Keratinocyte (primary cell): ENCODE results near the gene KXD1. TPM values are rescaled to one million over a fixed set of nuclear protein-coding genes. Genes with fewer than 3 reads are reported as not detected.

Source experiments
- DNase-seq: peaks from one replicate; pipeline ENCODE4 v3.0.0-alpha.2; 2011; ENCODE audit warnings: low read depth, missing footprints, low spot score
- FAIRE-seq: peaks from 2 replicates; lab custom pipeline; 2011; peaks lifted over from hg19 to GRCh38; lab: Jason Lieb, UNC
- H2AFZ ChIP-seq: 2 replicates; pipeline ENCODE4 v1.6.0; 2012; ENCODE audit warnings: low read length, control low read depth, inconsistent platforms; ENCODE audit not compliant: control insufficient read depth
- H3K27ac ChIP-seq: 2 replicates; pipeline ENCODE4 v1.5.1; 2011; ENCODE audit warnings: low read length; ENCODE audit not compliant: control insufficient read depth, insufficient read depth
- H3K27me3 ChIP-seq: 3 replicates; pipeline ENCODE4 v1.6.0; 2011; ENCODE audit warnings: low read length; ENCODE audit not compliant: control insufficient read depth, insufficient read depth; ENCODE audit errors: extremely low read depth
- H3K36me3 ChIP-seq, 2 experiments: 2 replicates in 1 of 2; 3 replicates in 1 of 2; pipeline ENCODE4 v1.5.1; 2011; ENCODE audit warnings: low read length in 2 of 2, mild to moderate bottlenecking in 1 of 2; ENCODE audit not compliant: control insufficient read depth in 2 of 2, insufficient read depth in 2 of 2; ENCODE audit errors: extremely low read depth in 1 of 2
- H3K4me1 ChIP-seq: 3 replicates; pipeline ENCODE4 v1.5.1; 2011; ENCODE audit warnings: low read length; ENCODE audit not compliant: control insufficient read depth, insufficient read depth; ENCODE audit errors: extremely low read depth
- H3K4me2 ChIP-seq: 3 replicates; pipeline ENCODE4 v1.6.0; 2011; ENCODE audit warnings: low read depth, low read length; ENCODE audit not compliant: control insufficient read depth, insufficient read depth; ENCODE audit errors: extremely low read depth
- H3K4me3 ChIP-seq, 3 experiments: fragments of 200-600 bp in 1 of 3; sonication (generic) in 1 of 3; 2 replicates in 2 of 3; 3 replicates in 1 of 3; pipeline ENCODE4 v1.5.1; 2011 to 2016; ENCODE audit warnings: low read length in 3 of 3, mild to moderate bottlenecking in 3 of 3, control low read depth in 2 of 3, inconsistent platforms in 1 of 3, low read depth in 1 of 3, mixed read lengths in 1 of 3, mixed run types in 1 of 3, moderate library complexity in 1 of 3; ENCODE audit not compliant: control insufficient read depth in 2 of 3, insufficient read depth in 2 of 3; ENCODE audit errors: extremely low read depth in 1 of 3
- H3K79me2 ChIP-seq: 2 replicates; pipeline ENCODE4 v1.6.0; 2012; ENCODE audit warnings: low read length; ENCODE audit not compliant: control insufficient read depth, insufficient read depth
- H3K9ac ChIP-seq: 3 replicates; pipeline ENCODE4 v1.6.0; 2011; ENCODE audit warnings: low read length; ENCODE audit not compliant: control insufficient read depth, insufficient read depth; ENCODE audit errors: extremely low read depth
- H3K9me1 ChIP-seq: 3 replicates; pipeline ENCODE4 v1.6.0; 2011; ENCODE audit warnings: low read length; ENCODE audit not compliant: control insufficient read depth, insufficient read depth; ENCODE audit errors: extremely low read depth
- H3K9me3 ChIP-seq: 2 replicates; pipeline ENCODE4 v1.5.1; 2012; ENCODE audit warnings: low read depth, low read length; ENCODE audit not compliant: control insufficient read depth
- H4K20me1 ChIP-seq: 3 replicates; pipeline ENCODE4 v1.6.0; 2011; ENCODE audit warnings: low read length; ENCODE audit not compliant: control insufficient read depth, insufficient read depth; ENCODE audit errors: extremely low read depth
- CTCF ChIP-seq, 3 experiments: IDR thresholded peaks in 1 of 3; conservative IDR thresholded peaks in 1 of 3; optimal IDR thresholded peaks in 1 of 3; 2 replicates in 2 of 3; 3 replicates in 1 of 3; pipeline versions ENCODE3 to v1.5.1; 2011; ENCODE audit warnings: low read length in 3 of 3, mild to moderate bottlenecking in 3 of 3, moderate library complexity in 2 of 3, control low read depth in 1 of 3, inconsistent platforms in 1 of 3; ENCODE audit not compliant: insufficient read depth in 2 of 3; ENCODE audit errors: extremely low read depth in 1 of 3
- EZH2 ChIP-seq: IDR thresholded peaks from one replicate; pipeline ENCODE4 v1.6.1; 2012; ENCODE audit warnings: inconsistent platforms, mild to moderate bottlenecking, low read length, moderate library complexity
- dilution Hi-C: fragments of 300-500 bp; cut with MboI; formaldehyde crosslinking; loops from one replicate; pipeline ENCODE4 v1.7.0; 2020; ENCODE audit warnings: low sequenced_read_pairs; ENCODE audit not compliant: extremely low pct_ligation_motif_present
- polyA plus RNA-seq, 5 experiments: library from polyadenylated mRNA; depleted of rRNA in 3 of 5; stranded (reverse) in 3 of 5; stranded (forward) in 1 of 5; unstranded in 1 of 5; fragments of >200 nt; gene quantifications; 1 replicate in 1 of 5; 2 replicates in 3 of 5; 3 replicates in 1 of 5; pipeline versions ENCODE4 v1.2.1 to v1.2.3, GENCODE V29; 2011 to 2012; ENCODE audit warnings: missing spikeins in 2 of 5, low read depth in 1 of 5, low replicate concordance in 1 of 5

The KXD1 gene
- polyA plus RNA-seq, 1 donor (not counting 4 experiments of a cell fraction or from before 2014, with no cell fraction given): 94.6 TPM

- H3K27ac ChIP-seq: no peak overlapping the region
- no peaks in the 10 kb centered on the region for H3K9me3 ChIP-seq
- H3K36me3 ChIP-seq: no peaks in the 10 kb centered on the region
- H3K27me3 ChIP-seq: no peaks in the 10 kb centered on the region
- no peaks in the 10 kb centered on the region for H3K79me2 ChIP-seq
- H4K20me1 ChIP-seq: no peaks in the 10 kb centered on the region
- H3K4me3 ChIP-seq: no peak overlapping the region
- no peaks in the 10 kb centered on the region for H3K9me1 ChIP-seq
- TF ChIP-seq EZH2 (no peak), CTCF (optimal IDR thresholded peaks at IDR 0.05 in 1 of 3, IDR thresholded peaks at IDR 0.05 in 1 of 3, conservative IDR thresholded peaks at IDR 0.05 in 1 of 3; ENCODE audit: extremely low read depth in 1 of 3, insufficient read depth in 2 of 3, low read length in 3 of 3) (no peak)
- no peaks in the 10 kb centered on the region for H3K4me1 ChIP-seq
- peak overlapping the region; percentile 49 for H2AFZ ChIP-seq
- H3K4me2 ChIP-seq: no peak overlapping the region
- FAIRE-seq (no peak), DNase-seq (no peak)
- H3K9ac ChIP-seq: no peak overlapping the region
- dilution Hi-C loops: no loop called here
Measured at GRCh38 chr19:18551631-18552030, 6.0 kb upstream of the KXD1 start.

- Histone ChIP-seq H3K4me1 (peaks cover 11% of the 10 kb centered on the region), H3K36me3 (peaks cover 11 to 18% of the 10 kb centered on the region in 2 experiments), H3K27ac (peak overlapping the region; percentile 86), H4K20me1 (no peaks in the 10 kb centered on the region), H3K27me3 (no peaks in the 10 kb centered on the region), H3K9me3 (no peaks in the 10 kb centered on the region), H3K9ac (peak overlapping the region; percentile 93), H3K4me2 (peak overlapping the region; percentile 100), H3K79me2 (peaks cover 34% of the 10 kb centered on the region), H3K4me3 (peak overlapping the region; percentile 87 to 100 (median 98)), H2AFZ (peak overlapping the region; percentile 33), H3K9me1 (no peaks in the 10 kb centered on the region)
- no peak for FAIRE-seq
- no peak for DNase-seq
- dilution Hi-C loops: no loop called here
- TF ChIP-seq EZH2: no peak
Measured at GRCh38 chr19:18558202-18558555, 509 bp downstream of the KXD1 start.

- Histone ChIP-seq H3K27me3 (no peaks in the 10 kb centered on the region), H3K36me3 (peaks cover 11 to 18% of the 10 kb centered on the region in 2 experiments), H4K20me1 (no peaks in the 10 kb centered on the region), H3K9ac (peak overlapping the region; percentile 93), H3K4me2 (peak overlapping the region; percentile 100), H3K9me1 (no peaks in the 10 kb centered on the region), H3K4me1 (peaks cover 11% of the 10 kb centered on the region), H3K79me2 (peaks cover 34% of the 10 kb centered on the region), H3K27ac (peak overlapping the region; percentile 86), H3K4me3 (peak overlapping the region; percentile 87 to 100 (median 98)), H2AFZ (no peak overlapping the region), H3K9me3 (no peaks in the 10 kb centered on the region)
- FAIRE-seq: no peak
- dilution Hi-C loops: no loop called here
- no peak for DNase-seq
- TF ChIP-seq CTCF (optimal IDR thresholded peaks at IDR 0.05 in 1 of 3, IDR thresholded peaks at IDR 0.05 in 1 of 3, conservative IDR thresholded peaks at IDR 0.05 in 1 of 3; ENCODE audit: extremely low read depth in 1 of 3, insufficient read depth in 2 of 3, low read length in 3 of 3): no peak
- no peak for TF ChIP-seq EZH2
Measured at GRCh38 chr19:18558604-18559003, 934 bp downstream of the KXD1 start.
